Measurements from ENCODE around the gene KIF16B.

Gene KIF16B

GRCh38 chr20:16360668-16361067 is 212.6 kb downstream of the KIF16B start:
- no peak for DNase-seq (ENCODE audit: low spot score)

GRCh38 chr20:16353417-16353781 is 219.8 kb downstream of the KIF16B start:
- DNase-seq (ENCODE audit: low spot score), result no peak

GRCh38 chr20:16352751-16353416 is 220.4 kb downstream of the KIF16B start:
- DNase-seq (ENCODE audit: low spot score), result no peak

GRCh38 chr20:16352321-16352720 is 220.9 kb downstream of the KIF16B start:
- no peak for DNase-seq (ENCODE audit: low spot score)

GRCh38 chr20:16351415-16351814 is 221.8 kb downstream of the KIF16B start:
- peak; percentile 6 for DNase-seq (ENCODE audit: low spot score)

- peak; percentile 94 for DNase-seq (ENCODE audit: low spot score)
Measured at GRCh38 chr20:16350465-16350864, 222.8 kb downstream of the KIF16B start.

- peak; percentile 88 for DNase-seq (ENCODE audit: low spot score)
Measured at GRCh38 chr20:16349523-16350260, 223.6 kb downstream of the KIF16B start.

- DNase-seq (ENCODE audit: low spot score), result no peak
Measured at GRCh38 chr20:16346956-16347355, 226.3 kb downstream of the KIF16B start.

- DNase-seq (ENCODE audit: low spot score), result no peak
Measured at GRCh38 chr20:16337707-16338106, 235.5 kb downstream of the KIF16B start.

GRCh38 chr20:16327606-16328005 is 245.6 kb downstream of the KIF16B start:
- DNase-seq (ENCODE audit: low spot score), result no peak

GRCh38 chr20:16321291-16321690 is 252.0 kb downstream of the KIF16B start:
- no peak for DNase-seq (ENCODE audit: low spot score)

GRCh38 chr20:16317445-16318362 is 255.5 kb downstream of the KIF16B start:
- DNase-seq (ENCODE audit: low spot score), result no peak

GRCh38 chr20:16316513-16316912 is 256.7 kb downstream of the KIF16B start:
- no peak for DNase-seq (ENCODE audit: low spot score)

- no peak for DNase-seq (ENCODE audit: low spot score)
Measured at GRCh38 chr20:16314748-16315159, 258.5 kb downstream of the KIF16B start.

- no peak for DNase-seq (ENCODE audit: low spot score)
Measured at GRCh38 chr20:16314320-16314719, 258.9 kb downstream of the KIF16B start.

GRCh38 chr20:16313917-16314316 is 259.3 kb downstream of the KIF16B start:
- no peak for DNase-seq (ENCODE audit: low spot score)

GRCh38 chr20:16312998-16313397 is 260.2 kb downstream of the KIF16B start:
- DNase-seq (ENCODE audit: low spot score), result no peak

- DNase-seq (ENCODE audit: low spot score), result no peak
Measured at GRCh38 chr20:16311756-16312155, 261.5 kb downstream of the KIF16B start.

- peak; percentile 65 for DNase-seq (ENCODE audit: low spot score)
Measured at GRCh38 chr20:16308754-16309153, 264.5 kb downstream of the KIF16B start.

GRCh38 chr20:16302818-16303217 is 270.4 kb downstream of the KIF16B start:
- DNase-seq (ENCODE audit: low spot score), result no peak

GRCh38 chr20:16301986-16302385 is 271.3 kb downstream of the KIF16B start:
- DNase-seq (ENCODE audit: low spot score), result no peak

GRCh38 chr20:16299897-16300296 is 273.4 kb downstream of the KIF16B start:
- DNase-seq (ENCODE audit: low spot score), result no peak

- no peak for DNase-seq (ENCODE audit: low spot score)
Measured at GRCh38 chr20:16296931-16297330, 276.3 kb downstream of the KIF16B start.
